GM19099 (cell line): ENCODE measurements around the gene LTA.

Source experiments
- POLR2A ChIP-seq: IDR thresholded peaks from 3 replicates; pipeline ENCODE4 v1.6.1; 2011; ENCODE audit warnings: low read depth; ENCODE audit not compliant: insufficient read length; ENCODE audit errors: extremely low read depth

LTA gene

GRCh38 chr6:31619805-31620585 lies 47.9 kb downstream of the LTA start:
- peak; percentile 86 for TF ChIP-seq POLR2A

DNA sequence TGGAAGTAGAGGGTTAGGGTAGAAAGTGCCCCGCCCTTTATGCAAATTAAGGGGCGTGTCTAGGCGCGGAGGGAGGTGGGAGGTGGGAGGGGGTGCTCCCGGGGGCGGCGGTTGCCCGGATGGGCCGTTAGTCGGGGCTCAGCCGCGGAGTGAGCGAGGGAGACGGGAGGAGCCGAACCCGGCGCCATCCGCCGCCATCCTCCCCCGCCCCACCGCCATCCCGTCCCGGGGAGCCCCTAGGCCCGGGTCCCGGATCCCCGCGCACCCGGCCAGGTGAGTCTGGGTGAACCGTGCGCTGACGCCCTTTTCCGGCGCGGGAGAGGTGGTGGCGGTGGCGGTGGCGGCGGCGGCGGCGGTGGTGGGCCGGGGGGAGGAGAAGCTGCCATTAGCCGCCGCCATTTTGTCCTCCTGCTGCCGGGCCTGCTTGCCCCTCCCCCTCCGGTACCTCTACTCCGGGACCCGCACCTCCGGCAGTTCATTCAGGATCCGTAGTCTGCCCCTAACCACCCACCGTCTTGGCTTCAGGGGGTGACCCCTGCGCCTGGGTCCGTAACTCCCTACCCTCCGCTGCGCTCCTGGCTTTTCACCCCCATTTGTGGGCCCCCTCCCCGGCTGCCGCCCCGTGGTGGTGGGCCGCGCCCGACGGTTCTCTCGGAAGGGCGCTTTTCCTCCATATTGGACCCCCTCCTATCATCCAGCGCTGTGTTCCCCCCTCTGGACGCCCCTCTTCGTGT lies 48.7 kb downstream of the LTA start, which contains the start of gene PRRC2A:
TSS of gene PRRC2A (plus strand) at position 130 of the 734 bp plus-strand sequence. CDS start 2,075 bp downstream, outside the sequence.
- TF ChIP-seq POLR2A: peak; percentile 69

GRCh38 chr6:31621320-31621939 lies 49.3 kb downstream of the LTA start:
- TF ChIP-seq POLR2A: no peak

DNA sequence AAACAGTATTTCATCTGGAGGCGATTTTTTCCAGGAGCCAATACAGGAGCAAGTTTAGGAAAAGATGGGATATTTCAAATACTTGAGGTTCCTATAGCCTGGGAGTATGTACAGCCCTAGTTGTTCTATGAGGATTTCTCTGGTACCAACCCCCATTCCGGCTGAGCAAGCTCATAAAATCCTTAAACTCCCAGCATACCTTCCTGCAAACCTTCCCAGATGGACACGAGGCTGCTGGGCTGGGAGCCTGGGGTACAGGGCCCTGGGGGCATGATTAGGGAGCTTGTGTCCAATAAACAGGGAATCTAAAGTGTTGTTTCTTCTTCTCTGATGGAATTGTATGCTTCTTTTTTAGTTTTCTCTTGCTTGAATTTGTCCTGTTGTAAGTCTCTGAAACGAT lies 49.9 kb downstream of the LTA start:
- TF ChIP-seq POLR2A: no peak

DNA sequence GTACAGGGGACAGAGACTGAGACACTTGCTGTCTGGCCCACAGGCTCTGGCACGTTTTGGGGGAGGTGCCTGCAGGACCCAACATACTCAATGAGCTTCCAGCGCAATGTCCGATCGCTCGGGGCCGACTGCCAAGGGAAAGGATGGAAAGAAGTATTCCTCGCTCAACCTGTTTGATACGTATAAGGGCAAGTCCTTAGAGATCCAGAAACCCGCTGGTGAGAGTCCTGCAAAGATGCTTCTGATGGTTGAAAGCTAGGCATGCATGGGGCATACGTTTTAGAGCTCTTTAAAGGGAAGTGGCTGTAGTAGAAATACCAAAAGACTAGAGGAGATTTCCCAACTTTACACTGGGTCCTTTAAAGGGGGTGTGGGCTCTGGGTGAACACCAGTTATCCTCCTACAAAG lies 50.6 kb downstream of the LTA start:
- no peak for TF ChIP-seq POLR2A
